HG03575 (cell line): ENCODE measurements around the gene EN2.

Experiments used
- ATAC-seq: cut with Tn5 transposase; IDR thresholded peaks from one replicate; pipeline ENCODE4 v1.9.1; 2021; ENCODE audit not compliant: unreplicated experiment, insufficient number of reproducible peaks, low FRiP score; ENCODE audit errors: extremely low read depth

The EN2 gene

GRCh38 chr7:155471718-155472117 lies 13.8 kb downstream of the EN2 start:
- no peak for ATAC-seq

DNA sequence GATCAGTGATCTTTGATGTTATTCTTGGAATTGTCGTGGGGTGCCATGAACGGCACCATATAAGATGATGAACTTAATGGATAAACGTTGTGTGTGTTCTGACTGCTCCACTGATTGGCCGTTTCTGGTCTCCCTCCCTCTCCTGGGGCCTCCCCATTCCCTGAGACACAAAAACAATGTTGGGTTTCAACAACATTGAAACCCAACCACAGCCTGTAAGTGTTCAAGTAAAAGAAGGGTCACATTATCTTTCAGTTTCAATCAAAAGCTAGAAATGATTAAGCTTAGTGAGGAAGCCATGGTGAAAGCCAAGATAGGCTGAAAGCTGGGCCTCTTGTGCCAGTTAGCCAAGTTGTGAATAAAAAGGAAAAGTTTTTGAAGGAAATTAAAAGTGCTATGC lies 19.5 kb downstream of the EN2 start:
- peak; percentile 91 for ATAC-seq

GRCh38 chr7:155481764-155482163 lies 23.8 kb downstream of the EN2 start:
- ATAC-seq = no peak

- ATAC-seq = no peak
Observed at GRCh38 chr7:155482511-155483183, 24.7 kb downstream of the EN2 start.

GRCh38 chr7:155483245-155483644 lies 25.3 kb downstream of the EN2 start:
- no peak for ATAC-seq

DNA sequence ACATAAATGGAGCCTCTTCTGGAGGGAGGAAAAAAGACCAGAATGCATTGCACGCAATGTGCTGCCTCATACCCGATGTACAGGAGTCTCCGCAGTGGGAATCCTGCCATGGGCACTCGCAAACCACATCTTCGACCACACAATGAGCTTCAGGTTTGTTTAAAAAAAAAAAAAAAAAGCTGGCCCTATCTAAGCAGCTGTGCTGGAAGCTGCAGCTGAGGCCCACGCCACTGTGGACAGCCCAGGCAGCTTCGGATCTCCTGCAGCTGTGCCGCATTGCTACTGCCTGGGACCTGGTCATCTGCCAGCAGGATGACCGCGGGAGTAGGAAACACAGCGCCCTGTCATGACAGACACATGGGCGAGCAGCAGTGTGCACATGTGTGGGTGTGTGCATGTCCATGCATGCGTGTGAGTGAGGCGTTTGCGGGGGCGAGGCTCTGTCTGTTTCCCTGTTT lies 26.0 kb downstream of the EN2 start:
- no peak for ATAC-seq

GRCh38 chr7:155484483-155485399 lies 26.8 kb downstream of the EN2 start:
- no peak for ATAC-seq

DNA sequence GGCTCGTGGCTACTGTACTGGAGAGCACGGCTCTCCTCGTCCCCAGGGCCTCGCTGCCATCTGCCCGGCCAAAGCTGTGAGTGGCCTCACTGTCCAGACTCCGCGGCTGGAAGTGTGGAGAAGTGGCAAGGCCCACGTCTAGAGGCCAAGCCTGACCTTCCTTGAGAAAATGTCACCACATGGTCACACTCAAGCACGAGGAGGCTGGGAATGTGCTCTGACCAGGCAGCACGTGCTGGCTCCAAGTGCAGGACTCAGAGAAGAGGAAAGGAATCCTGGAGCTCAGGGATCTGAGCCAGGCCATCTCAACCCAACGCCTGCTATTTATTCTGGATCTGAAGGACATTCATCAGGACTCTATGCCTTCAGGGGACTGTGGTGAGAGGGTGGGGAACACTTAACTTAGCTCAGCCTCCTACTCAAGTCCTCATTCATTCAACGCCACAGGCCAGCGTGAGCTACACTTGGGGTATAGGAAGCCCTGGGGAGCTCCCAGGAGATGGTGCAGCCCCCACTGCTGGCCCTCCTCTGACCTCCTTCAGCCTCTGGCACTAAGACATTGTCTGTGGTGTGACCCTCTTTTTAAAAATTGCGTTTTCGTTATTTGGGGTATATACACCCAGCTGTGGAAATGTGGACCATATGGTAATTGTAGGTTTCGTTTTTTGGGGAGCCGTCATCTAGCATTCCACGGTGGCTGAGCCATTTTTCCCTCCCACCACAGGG lies 29.0 kb downstream of the EN2 start:
- no peak for ATAC-seq

DNA sequence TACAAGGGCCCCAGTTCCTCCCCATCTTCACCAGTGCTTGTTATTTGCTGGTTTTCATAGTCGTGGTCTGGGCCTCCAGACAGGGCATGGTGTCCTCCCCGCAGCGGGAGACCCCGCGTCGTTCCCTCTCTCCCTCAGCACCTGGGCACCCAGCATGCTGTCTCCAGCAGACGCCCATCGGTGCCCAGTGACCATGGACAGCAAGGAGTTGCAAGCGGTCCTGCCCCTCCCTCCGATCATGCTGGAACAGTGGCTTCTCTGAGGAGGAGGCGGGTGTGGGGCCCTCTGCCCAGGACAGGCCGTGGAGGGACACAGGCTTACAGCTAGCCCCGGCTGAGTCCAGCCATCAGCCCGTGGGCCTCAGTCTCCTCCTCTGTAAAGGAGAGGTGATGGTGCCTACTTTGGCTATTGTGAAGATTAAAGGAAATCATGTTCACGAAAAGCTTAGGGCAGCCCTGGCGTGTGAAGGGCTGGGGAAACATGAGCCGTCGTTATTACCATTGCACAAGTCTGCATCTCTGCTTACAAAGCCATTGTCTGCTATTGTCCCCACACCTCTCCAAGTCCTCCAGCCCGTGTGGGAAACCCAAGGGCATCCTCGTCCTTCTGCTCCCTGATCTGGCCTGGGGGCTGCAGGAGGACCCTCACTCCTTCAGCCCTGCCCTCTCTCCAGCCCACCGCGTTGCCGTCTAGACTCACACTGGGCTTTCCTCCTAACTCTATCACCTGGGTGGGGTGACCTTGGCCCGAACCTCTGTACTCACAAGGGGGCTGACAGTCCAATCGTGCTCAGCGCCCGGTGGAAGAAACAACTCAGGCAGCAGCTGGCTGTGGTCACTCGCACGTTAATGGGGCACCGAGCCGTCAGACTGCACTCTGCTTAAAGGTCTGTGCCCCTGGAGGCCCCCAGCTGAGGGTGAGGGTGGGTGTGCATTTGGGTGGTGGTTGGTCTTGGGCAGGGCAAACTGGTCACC lies 29.9 kb downstream of the EN2 start:
- no peak for ATAC-seq

DNA sequence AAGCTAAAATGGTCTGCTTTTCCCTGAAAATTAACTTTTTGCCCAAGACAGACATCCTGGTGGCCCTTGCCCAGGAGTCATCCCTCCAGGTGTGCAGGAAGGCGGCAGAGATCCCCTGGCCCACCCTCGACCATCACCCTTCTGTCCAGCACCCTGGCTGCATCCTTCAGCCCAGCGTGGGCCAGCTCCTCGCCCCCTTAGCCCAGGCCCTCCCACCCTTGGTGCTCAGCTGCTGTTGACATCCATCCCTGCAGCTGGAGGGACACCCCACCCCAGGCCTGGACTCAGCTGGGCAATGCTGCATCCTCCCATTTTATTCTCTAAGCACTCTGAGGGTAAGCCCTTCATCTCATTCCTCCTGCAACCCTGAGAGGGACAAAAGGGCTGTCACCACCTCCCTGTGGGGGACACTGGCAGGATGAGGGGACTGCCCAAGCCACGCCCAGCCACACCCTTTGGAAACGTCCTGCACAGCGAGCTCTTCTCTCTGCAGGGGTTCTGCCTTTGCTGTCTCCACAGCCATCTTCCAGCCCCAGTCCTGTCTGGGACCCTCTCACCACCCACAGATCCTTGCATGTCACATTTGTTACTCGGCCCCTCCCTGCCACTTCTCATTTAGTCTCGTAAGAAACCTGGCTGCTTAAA lies 30.7 kb downstream of the EN2 start:
- ATAC-seq = no peak

DNA sequence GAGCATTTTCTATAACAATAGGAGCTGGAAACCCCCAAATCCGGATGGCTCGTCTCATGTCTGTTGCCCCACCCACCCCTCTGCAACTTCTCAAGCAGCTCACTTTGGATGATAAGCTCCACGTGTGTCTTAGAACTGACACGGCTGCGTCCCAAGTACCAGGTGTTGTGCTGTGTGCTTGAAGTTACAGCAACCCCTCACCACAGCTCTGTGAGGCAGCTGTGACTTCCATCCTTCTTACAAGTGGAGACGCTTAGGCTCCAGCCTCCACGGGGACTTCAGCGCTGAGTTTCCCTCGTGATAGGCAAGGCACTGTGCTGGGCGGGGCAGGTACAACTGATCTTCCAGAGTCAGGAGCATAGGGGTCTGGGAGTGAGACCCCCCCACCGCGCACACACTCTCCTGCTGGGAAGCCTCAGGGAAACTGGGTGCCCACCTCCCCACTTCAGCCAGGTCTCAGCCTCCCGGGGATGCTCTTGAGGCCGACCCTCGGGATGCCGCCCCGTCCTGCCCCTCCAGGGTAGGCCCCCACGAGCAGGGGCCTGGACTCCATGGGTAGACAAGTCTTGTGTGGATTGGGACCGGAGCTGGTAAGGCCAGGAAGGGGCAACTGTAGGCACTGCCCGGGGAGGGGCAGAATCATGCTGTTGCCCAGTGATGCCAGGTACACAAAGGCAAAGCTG lies 31.4 kb downstream of the EN2 start:
- ATAC-seq = no peak

- no peak for ATAC-seq
Observed at GRCh38 chr7:155489862-155490696, 32.1 kb downstream of the EN2 start.

DNA sequence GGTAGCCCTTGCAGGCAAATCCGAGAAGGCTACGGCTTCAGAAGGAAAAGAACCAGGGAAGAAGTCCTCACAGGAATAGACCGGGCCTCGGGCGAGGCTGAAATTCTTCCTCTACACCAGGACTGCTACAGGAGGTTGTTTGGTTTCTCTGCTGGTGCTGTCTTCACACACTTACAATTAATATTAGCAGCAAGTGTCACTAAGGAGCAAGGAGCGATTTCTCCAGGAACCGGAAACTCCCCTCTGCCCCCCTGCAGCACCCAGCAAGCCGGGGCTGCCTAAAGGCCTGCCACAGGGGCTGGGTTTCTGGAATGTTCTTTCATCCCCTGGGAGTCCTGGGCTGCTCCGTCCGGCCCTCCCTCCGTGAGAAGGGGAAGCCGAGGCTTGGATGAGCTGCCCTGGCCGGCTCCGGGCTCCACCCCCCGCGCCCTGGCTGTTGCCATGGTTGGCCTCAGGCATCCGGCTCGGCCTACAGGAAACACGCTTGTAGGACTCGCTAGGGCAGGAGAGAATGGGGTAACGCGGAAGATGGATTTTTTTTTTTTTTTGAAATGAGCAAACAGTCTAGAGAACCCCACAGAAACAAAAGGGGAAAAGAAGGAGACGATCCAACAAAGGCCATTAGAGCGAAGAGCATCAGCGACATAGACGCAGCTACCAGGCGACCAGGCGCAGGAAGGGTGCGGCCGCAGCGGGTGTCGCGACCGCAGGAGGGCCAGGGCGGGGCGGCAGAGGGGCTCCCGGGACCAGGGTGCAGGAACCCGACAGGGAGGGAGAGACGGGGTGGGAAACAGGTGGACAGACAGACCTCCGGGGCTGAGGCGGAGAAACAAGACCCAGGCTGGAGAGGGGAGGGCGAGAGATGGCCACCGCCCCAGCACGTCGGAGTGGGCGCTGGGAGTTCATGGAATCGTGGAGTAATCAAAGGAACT lies 33.0 kb downstream of the EN2 start:
- peak; percentile 60 for ATAC-seq

DNA sequence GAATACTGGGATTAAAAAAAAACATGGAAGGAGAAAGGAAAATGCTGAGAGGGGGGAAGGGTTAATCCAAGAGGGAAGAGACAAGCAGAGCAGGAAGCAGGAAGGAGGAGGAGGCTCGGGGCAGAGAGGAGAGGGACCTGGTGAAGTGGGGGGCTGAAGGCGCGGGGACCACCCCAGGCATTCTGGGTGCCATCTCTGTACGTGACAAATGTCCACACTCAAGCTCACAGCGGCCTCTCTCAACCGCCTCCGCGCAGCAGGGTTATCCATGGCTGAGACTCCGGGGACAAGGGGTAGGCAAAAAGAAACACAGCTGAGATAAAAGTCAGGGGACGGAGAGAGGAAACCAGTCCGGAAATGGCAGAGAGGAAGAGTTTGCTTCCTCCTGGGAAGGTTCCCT lies 33.9 kb downstream of the EN2 start:
- no peak for ATAC-seq

DNA sequence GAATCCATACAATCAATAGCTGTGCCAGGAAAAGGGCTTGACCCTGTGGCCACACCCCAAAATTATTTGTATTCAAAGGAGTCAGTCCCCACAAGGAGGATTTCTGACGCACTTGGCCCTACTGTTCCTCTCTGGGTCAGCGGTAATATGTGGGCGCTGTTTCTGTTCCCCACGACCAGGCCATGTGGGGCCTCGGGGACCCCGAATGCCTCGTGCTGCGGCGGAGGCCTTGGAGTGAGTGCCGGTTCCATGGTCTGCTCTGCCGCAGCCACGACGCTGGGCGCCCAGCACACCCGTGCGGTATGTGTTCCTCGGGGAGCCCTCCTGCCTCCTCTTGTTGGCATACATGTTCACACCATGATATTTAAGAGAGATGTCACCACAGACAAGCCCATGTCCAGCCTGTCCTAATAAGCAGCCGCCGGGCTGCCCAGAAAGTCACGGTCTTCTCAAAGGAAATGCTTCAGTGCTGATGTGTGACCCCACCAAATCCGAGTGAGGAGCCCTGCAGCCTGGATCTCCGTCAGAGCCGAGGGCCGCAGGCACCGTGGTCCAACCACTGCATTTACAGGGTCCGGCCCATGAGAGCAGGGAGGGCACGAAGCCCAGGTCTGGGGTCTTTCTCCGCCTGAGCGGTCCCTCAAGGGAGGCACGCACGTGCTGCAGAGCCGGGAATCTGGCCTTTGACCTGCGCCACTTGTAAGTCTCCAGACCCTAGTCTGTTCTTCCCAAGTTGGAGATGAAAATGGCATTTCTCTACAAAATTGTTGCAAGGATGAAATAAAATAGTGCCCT lies 36.0 kb downstream of the EN2 start:
- ATAC-seq = no peak
